Kidney (tissue), 14 donors: ENCODE results near the gene CHRNA3. TPM values are rescaled to one million over a fixed set of nuclear protein-coding genes. Genes with fewer than 3 reads are reported as not detected.

Source experiments
- DNase-seq, 5 donors: peaks; one replicate each; pipeline ENCODE4 v3.0.0-alpha.2; 2013 to 2020
- FAIRE-seq: peaks from 2 replicates; lab custom pipeline; 2012; peaks lifted over from hg19 to GRCh38; lab: Jason Lieb, UNC
- H3K27ac ChIP-seq, 2 donors: one replicate each; pipeline ENCODE4 v1.7.0; 2013; ENCODE audit warnings: low read depth in 2 of 2, low read length in 2 of 2, inconsistent platforms in 1 of 2
- H3K27me3 ChIP-seq: one replicate; pipeline ENCODE4 v1.7.1; 2013; ENCODE audit warnings: low read length, inconsistent platforms; ENCODE audit not compliant: control insufficient read depth, insufficient read depth
- H3K36me3 ChIP-seq, 3 donors: one replicate each; pipeline versions ENCODE4 v1.7.0 to v1.7.1; 2013; ENCODE audit warnings: low read length in 3 of 3, control low read depth in 1 of 3, inconsistent platforms in 1 of 3; ENCODE audit not compliant: insufficient read depth in 3 of 3, control insufficient read depth in 2 of 3
- H3K4me1 ChIP-seq, 3 donors: one replicate each; pipeline versions ENCODE4 v1.7.0 to v1.7.1; 2013; ENCODE audit warnings: low read length in 3 of 3, inconsistent platforms in 1 of 3, low read depth in 1 of 3; ENCODE audit not compliant: control insufficient read depth in 2 of 3, insufficient read depth in 2 of 3
- H3K4me3 ChIP-seq, 3 donors: one replicate each; pipeline versions ENCODE4 v1.7.0 to v1.8.1; 2013; ENCODE audit warnings: low read length in 3 of 3, control low read depth in 1 of 3, inconsistent platforms in 1 of 3
- H3K9ac ChIP-seq, 3 donors: one replicate each; pipeline versions ENCODE4 v1.7.0 to v1.7.1; 2013; ENCODE audit warnings: low read length in 3 of 3, control low read depth in 1 of 3, inconsistent platforms in 1 of 3
- H3K9me3 ChIP-seq, 3 donors: one replicate each; pipeline versions ENCODE4 v1.7.0 to v1.7.1; 2013; ENCODE audit warnings: low read length in 3 of 3, control low read depth in 1 of 3, inconsistent platforms in 1 of 3; ENCODE audit not compliant: control insufficient read depth in 2 of 3, insufficient read depth in 1 of 3
- intact Hi-C: fragments of 100-400 bp; cut with DNase I; formaldehyde crosslinking; loops from one replicate; pipeline ENCODE4 v1.11.1; 2022
- polyA plus RNA-seq: library from polyadenylated mRNA; stranded (reverse); fragments of 350-450 nt; fragmentation: Illumina TruSeq; extraction: RNeasy Lipid Tissue Mini Kit (QIAGEN cat#74804); gene quantifications from one replicate; pipeline ENCODE4 v1.2.3, GENCODE V29; 2014; ENCODE audit warnings: low read depth, low replicate concordance; ENCODE audit not compliant: insufficient read depth
- total RNA-seq: library from RNA; stranded (reverse); fragmentation: NEBNext Ultra II Directional; extraction: Animal tissue kit (Norgen Biotek cat#: 25700); gene quantifications from one replicate; pipeline ENCODE4 v1.2.1, GENCODE V29; 2021
- TF ChIP-seq, protein P1 (sequence below): IDR thresholded peaks from 3 replicates; pipeline ENCODE4 v1.5.1; 2012; ENCODE audit warnings: mild to moderate bottlenecking, moderate library complexity, borderline replicate concordance; ENCODE audit not compliant: insufficient read depth; ENCODE audit errors: extremely low read depth
- donor health status: control.
- donor health status: control.
- donor health status: control.
- donor health status: control.
- donor health status: control.
- donor health status: DM: yes; HTN: yes; CAD: no.
- donor health status: Normal renal cell carcinoma (clear cell type).

Gene CHRNA3
- total and polyA plus RNA-seq, 2 donors from 2014 or later, result not detected

- H3K27ac ChIP-seq, result no peak overlapping the region
- no peak for FAIRE-seq
- intact Hi-C loops, result no loop called here
These were observed 24.2 kb upstream of the CHRNA3 start for GRCh38 chr15:78645009-78645408.

DNA sequence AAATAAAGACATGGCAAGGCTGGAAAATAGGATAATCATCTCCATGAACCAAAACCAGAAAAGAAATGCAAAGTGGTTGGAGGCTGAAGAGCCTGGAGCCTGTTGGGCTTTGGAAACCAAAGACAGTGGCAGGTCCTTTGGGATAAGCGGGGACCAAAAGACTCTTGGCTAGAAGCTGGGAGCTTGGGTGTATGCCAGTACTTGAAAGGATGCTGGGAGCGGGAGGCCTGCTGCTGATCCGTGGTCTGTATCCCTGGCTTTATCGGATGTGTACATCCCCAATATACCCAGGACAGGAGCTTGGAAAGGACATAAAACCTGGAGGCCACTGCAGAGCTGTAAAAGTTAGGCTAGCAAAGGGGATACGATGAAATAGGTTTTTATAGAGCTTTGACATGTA is 21.5 kb upstream of the CHRNA3 start:
- no peaks in the 10 kb centered on the region for H3K36me3 ChIP-seq
- H3K27ac ChIP-seq, result no peak overlapping the region
- no peaks in the 10 kb centered on the region for H3K9me3 ChIP-seq
- no peak overlapping the region for H3K4me3 ChIP-seq
- intact Hi-C loops, result no loop called here
- H3K27me3 ChIP-seq, result no peaks in the 10 kb centered on the region
- no peak for DNase-seq
- H3K9ac ChIP-seq, result no peak overlapping the region
- FAIRE-seq, result no peak
- TF ChIP-seq, protein P1, sequence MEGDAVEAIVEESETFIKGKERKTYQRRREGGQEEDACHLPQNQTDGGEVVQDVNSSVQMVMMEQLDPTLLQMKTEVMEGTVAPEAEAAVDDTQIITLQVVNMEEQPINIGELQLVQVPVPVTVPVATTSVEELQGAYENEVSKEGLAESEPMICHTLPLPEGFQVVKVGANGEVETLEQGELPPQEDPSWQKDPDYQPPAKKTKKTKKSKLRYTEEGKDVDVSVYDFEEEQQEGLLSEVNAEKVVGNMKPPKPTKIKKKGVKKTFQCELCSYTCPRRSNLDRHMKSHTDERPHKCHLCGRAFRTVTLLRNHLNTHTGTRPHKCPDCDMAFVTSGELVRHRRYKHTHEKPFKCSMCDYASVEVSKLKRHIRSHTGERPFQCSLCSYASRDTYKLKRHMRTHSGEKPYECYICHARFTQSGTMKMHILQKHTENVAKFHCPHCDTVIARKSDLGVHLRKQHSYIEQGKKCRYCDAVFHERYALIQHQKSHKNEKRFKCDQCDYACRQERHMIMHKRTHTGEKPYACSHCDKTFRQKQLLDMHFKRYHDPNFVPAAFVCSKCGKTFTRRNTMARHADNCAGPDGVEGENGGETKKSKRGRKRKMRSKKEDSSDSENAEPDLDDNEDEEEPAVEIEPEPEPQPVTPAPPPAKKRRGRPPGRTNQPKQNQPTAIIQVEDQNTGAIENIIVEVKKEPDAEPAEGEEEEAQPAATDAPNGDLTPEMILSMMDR, result no peak
- peaks cover 0 to 7% (median 0%) of the 10 kb centered on the region in 3 donors for H3K4me1 ChIP-seq

More at GRCh38 chr15:78645009-78645408, 24.2 kb upstream of the CHRNA3 start:
- DNase-seq, result no peak
- no peaks in the 10 kb centered on the region for H3K27me3 ChIP-seq
- TF ChIP-seq, protein P1, result no peak
- no peaks in the 10 kb centered on the region for H3K36me3 ChIP-seq
- peaks cover 0 to 7% (median 0%) of the 10 kb centered on the region in 3 donors for H3K4me1 ChIP-seq
- H3K9ac ChIP-seq, result no peak overlapping the region
- H3K9me3 ChIP-seq, result no peaks in the 10 kb centered on the region
- H3K4me3 ChIP-seq, result no peak overlapping the region

DNA sequence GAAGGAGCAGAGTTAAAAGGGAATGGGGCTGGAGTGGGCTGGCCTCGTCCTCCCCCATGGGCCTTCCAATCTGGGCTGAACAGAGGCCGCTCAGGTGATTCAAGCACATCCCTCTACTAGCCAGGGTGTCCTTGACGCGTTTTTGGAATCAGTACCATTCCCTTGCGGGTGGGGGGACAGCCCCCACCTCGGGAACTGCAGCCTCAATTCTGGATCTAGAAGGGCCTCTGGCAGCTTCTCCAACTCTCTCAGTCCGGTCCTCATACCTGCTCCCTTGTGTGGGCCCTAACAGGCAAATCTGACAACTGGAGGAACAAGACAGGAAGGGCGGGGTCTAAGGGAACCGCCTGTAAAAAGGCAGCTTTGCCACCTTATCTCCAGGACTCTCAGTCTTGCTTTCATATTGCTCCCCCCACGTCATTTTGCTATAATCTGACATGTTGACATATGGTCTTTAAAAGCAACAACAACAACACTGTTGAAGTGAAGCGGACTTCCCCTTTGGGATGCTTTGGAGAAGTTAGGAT is 21.0 kb upstream of the CHRNA3 start:
- DNase-seq, result peak in 1 of 5 donors; percentile 65
- H3K36me3 ChIP-seq, result no peaks in the 10 kb centered on the region
- intact Hi-C loops, result no loop called here
- H3K27ac ChIP-seq, result no peak overlapping the region
- peaks cover 0 to 7% (median 0%) of the 10 kb centered on the region in 3 donors for H3K4me1 ChIP-seq
- no peaks in the 10 kb centered on the region for H3K27me3 ChIP-seq
- FAIRE-seq, result no peak
- H3K9me3 ChIP-seq, result no peaks in the 10 kb centered on the region
- H3K9ac ChIP-seq, result no peak overlapping the region
- H3K4me3 ChIP-seq, result no peak overlapping the region
- TF ChIP-seq, protein P1, result no peak
